GM21723 (cell line): ENCODE measurements around the gene FPR2.
"Not testable (repeated sequence)": the region's sequence is repeated elsewhere in the genome, so short reads cannot be mapped to it uniquely, and the experiment has no call there.

Source experiments
- ATAC-seq: cut with Tn5 transposase; IDR thresholded peaks from one replicate; pipeline ENCODE4 v1.9.1; 2021; ENCODE audit warnings: mild to moderate bottlenecking, moderate library complexity; ENCODE audit not compliant: unreplicated experiment

The FPR2 gene, protein sequence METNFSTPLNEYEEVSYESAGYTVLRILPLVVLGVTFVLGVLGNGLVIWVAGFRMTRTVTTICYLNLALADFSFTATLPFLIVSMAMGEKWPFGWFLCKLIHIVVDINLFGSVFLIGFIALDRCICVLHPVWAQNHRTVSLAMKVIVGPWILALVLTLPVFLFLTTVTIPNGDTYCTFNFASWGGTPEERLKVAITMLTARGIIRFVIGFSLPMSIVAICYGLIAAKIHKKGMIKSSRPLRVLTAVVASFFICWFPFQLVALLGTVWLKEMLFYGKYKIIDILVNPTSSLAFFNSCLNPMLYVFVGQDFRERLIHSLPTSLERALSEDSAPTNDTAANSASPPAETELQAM

DNA sequence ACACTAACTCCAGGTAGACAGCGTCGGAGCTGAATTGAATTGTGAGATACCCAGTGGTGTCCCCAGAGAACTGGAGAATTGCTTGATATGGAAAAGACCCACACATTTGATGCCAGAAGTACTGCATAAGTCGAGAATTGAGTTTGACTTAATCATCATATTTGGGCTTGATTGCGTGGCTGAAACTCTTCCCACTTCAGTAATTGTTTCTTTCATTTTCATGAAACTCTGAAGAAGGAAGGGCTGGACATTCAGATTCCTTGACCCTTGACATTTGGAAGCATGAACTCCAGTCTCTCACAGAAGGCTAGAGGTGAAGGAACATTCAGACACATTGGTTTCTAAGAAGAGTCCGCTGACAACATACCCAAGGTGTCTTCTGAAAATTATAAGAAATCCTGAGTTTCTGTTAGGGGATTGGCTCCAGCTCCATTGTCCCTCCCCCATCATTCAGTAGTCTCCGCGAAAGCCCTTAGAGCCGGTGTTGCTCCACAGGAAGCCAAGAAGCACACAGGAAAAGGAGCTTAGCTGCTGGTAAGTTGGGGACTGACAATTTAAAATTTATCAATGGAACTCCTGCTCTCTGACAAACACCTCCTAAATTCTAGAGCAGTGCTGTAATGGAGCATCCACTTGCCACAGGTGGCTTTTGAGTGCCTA, at the start of gene FPR2:
Gene FPR2 (plus strand): TSS at position 484 of the 660 bp plus-strand sequence. CDS start 7,479 bp downstream, outside the sequence.
- no peak for ATAC-seq

DNA sequence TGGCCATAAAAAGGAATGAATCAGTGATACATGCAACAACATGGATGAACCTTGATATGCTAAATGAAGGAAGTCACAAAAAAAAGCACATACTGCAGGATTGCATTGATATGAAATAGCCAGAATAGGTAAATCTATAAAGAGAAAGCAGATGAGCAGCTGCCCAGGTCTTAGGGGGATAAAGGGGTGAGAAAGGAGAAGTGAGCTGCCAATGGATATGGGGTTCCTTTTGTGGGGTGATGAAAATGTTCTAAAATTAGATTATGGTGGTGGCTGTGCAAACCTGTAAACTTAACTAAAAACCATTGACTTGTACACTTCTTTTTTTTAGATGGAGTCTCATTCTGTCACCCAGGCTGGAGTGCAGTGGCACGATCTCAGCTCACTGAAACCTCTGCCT, 49.3 kb upstream of the FPR2 start:
- ATAC-seq, result no peak

DNA sequence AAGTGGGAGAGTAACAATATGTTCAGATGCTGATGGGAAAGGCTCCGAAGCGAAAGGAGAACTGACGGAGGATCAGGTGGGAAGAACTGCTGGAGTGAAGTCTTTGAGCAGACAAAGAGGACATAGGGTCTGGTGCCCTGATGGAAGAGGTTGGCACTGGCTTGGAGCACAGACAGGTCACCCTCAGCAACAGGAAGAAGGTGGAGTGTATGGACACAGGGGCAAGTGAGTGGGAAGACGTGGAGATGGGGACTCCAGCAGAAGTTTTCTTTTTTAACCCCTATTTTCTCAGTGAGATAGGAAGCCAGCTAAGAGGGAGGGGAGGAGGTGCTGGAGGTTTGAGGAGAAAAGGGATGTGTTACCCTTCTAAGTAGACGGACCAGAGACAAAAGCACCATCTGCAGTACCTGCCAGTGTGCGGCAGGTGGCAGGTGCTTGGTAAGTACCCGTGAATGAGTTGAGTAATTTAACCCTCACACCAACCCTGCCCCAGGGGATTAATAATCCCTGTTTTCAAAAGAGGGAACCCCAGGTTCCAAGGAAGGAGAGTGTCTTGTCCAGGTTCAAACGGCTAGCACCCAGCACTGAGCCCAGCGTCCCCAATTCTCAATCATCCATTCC, 48.4 kb upstream of the FPR2 start:
- no peak for ATAC-seq

- ATAC-seq, result no peak
Measured at GRCh38 chr19:51713319-51714285, 47.4 kb upstream of the FPR2 start.

- no peak for ATAC-seq
Measured at GRCh38 chr19:51714848-51715247, 46.1 kb upstream of the FPR2 start.

GRCh38 chr19:51715850-51716249, 45.1 kb upstream of the FPR2 start:
- no peak for ATAC-seq

GRCh38 chr19:51716925-51717324, 44.1 kb upstream of the FPR2 start:
- no peak for ATAC-seq

- ATAC-seq, result no peak
Measured at GRCh38 chr19:51719251-51719988, 41.6 kb upstream of the FPR2 start.

DNA sequence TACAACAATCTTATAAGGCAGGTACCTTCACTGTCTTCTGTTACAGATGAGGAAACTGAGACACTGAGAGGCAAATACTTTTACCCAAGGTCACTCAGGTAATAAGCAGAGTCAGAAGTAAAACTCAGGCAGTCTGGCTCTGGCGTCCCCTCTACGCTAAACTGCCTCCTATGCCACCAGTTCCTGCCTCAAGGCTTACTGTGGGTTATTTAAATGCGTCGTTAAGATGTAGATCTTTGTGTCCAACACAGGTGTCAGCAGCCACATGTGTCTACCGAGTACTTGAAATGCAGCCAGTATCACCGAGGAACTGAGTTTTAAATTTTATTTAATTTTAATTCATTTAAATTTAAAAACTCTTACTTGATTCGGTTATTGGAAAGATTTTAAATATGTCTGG, 39.1 kb upstream of the FPR2 start:
- no peak for ATAC-seq

- ATAC-seq, result no peak
Measured at GRCh38 chr19:51722492-51722891, 38.5 kb upstream of the FPR2 start.

DNA sequence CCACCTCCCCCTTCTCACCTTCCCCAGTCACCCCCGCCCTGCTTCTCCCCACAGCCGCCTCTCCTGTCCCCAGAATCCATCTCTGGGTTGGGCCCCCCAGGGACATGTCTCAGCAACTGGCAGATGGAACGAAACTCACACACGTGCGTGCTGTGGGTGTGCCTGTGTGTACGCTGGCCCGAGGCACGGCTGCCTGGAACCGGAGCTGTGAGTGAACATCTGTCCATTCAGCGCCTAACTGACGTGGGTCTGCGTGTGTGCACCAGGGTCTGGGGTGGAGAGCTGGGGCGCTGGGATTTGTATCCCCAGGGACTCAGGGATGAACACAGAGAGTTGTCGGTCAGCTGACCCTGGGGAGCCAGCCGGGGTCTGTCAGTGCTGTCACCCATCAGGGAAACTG, 36.4 kb upstream of the FPR2 start:
- ATAC-seq, result no peak

GRCh38 chr19:51726049-51726448, 34.9 kb upstream of the FPR2 start:
- ATAC-seq, result no peak

DNA sequence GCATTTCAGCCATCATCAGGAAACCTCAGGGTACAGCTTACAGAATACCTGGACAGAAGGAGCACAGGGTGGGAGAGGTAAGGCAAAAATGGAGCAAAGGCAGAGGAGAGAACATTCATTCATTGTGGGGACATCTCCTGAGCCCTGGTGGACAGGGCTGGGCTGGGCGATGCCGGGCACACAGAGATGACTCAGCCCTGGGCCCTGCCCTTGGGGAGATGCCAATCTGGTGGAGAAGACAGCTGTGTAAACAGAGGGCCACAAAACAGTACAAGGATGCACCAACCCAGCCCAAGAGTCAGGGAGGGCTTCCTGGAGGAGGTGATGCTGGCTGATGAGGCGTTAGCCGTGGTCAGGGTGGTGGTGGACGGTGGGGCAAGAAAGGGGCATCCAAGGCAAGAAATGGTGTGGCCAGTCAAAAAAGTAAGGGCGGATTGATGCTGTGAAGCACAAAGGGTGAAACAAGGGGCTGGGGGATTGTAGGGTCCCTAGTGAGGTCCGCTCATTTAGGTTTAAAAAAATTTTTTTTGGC, 33.6 kb upstream of the FPR2 start:
- ATAC-seq, result no peak

- no peak for ATAC-seq
Measured at GRCh38 chr19:51729781-51730180, 31.2 kb upstream of the FPR2 start.

GRCh38 chr19:51733742-51734522, 27.0 kb upstream of the FPR2 start:
- no peak for ATAC-seq

- no peak for ATAC-seq
Measured at GRCh38 chr19:51735759-51736449, 25.1 kb upstream of the FPR2 start.

- ATAC-seq, result no peak
Measured at GRCh38 chr19:51737389-51737788, 23.6 kb upstream of the FPR2 start.

GRCh38 chr19:51737924-51738323, 23.1 kb upstream of the FPR2 start:
- no peak for ATAC-seq

GRCh38 chr19:51738523-51738922, 22.5 kb upstream of the FPR2 start:
- ATAC-seq, result not testable (repeated sequence)
